ENCODE measurements around the gene CD302.

DNA sequence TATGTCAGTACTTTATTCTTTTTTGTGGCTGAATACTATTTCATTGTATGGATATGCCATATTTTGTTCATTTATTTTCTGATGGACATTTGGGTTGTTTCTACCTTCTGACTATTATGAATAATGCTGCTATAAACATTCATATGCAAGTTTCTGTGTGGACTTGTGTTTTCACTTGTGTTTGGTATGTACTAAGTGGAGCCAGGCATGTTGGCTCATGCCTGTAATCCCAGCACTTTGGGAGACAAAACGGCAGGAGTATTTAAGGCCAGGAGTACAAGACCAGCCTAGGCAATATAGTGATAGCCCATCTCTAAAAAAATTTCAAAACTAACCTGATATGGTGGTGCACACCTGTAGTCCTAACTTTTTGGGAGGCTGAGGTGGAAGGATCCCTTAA, 62.4 kb downstream of the CD302 start:
- TF ChIP-seq, protein P1, sequence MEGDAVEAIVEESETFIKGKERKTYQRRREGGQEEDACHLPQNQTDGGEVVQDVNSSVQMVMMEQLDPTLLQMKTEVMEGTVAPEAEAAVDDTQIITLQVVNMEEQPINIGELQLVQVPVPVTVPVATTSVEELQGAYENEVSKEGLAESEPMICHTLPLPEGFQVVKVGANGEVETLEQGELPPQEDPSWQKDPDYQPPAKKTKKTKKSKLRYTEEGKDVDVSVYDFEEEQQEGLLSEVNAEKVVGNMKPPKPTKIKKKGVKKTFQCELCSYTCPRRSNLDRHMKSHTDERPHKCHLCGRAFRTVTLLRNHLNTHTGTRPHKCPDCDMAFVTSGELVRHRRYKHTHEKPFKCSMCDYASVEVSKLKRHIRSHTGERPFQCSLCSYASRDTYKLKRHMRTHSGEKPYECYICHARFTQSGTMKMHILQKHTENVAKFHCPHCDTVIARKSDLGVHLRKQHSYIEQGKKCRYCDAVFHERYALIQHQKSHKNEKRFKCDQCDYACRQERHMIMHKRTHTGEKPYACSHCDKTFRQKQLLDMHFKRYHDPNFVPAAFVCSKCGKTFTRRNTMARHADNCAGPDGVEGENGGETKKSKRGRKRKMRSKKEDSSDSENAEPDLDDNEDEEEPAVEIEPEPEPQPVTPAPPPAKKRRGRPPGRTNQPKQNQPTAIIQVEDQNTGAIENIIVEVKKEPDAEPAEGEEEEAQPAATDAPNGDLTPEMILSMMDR (IDR thresholded peaks at IDR 0.05): no peak
- TF ChIP-seq EZH2 (IDR thresholded peaks at IDR 0.05; ENCODE audit: borderline replicate concordance, insufficient read depth, low read depth, low read length, poor library complexity, severe bottlenecking): no peak
